Suprapubic skin (tissue), 4 donors: Measurements from ENCODE around the gene CBFA2T3.

Experiments
- CTCF ChIP-seq, 2 donors: fragments of 200-600 bp in 1 of 2; fragments of 450-650 bp in 1 of 2; sonication (generic) in 1 of 2; IDR thresholded peaks; one replicate each; pipeline ENCODE4 v1.5.1; 2016 to 2019; ENCODE audit warnings: antibody characterized with exemption in 2 of 2, mild to moderate bottlenecking in 1 of 2, moderate library complexity in 1 of 2
- EP300 ChIP-seq: sonication (generic); formaldehyde crosslinking; IDR thresholded peaks from one replicate; pipeline ENCODE4 v1.6.1; 2017; ENCODE audit warnings: antibody characterized with exemption
- POLR2A ChIP-seq, 2 donors: fragments of 450-650 bp; IDR thresholded peaks; one replicate each; pipeline ENCODE4 v1.6.1; 2017; ENCODE audit warnings: antibody characterized with exemption in 2 of 2, mild to moderate bottlenecking in 2 of 2, moderate library complexity in 2 of 2
- POLR2AphosphoS5 ChIP-seq, 3 donors: sonication (generic); formaldehyde crosslinking; IDR thresholded peaks; one replicate each; pipeline ENCODE4 v1.6.1; 2017; ENCODE audit warnings: antibody characterized with exemption in 3 of 3

DNA sequence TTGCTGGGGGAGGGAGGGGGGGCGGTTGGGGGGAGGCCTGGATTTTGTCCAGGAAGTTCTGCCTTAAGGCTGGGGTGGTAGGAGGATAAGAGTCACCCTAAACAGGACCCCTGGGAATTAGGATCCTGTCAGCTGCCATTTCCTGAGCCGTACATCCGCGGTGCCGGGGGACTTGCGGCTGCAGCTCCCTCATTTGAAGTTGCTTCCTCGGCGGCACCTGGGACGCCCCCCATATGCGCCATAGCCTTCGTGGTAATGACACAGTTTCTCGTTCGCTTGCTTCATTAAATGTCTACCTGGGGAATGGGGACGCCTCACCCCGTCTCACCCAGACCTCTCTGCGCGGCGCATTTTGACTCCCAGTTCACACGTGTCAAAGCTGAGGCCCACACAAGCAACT is 55.4 kb downstream of the CBFA2T3 start:
- no peak for TF ChIP-seq CTCF (IDR thresholded peaks at IDR 0.05)
- TF ChIP-seq EP300 = no peak
- TF ChIP-seq POLR2AphosphoS5 (IDR thresholded peaks at IDR 0.05) = no peak
- no peak for TF ChIP-seq POLR2A (IDR thresholded peaks at IDR 0.05)
